K562 (cell line): Measurements from ENCODE around the gene ARL5C. TPM values are rescaled to one million over a fixed set of nuclear protein-coding genes. Genes with fewer than 3 reads are reported as not detected.

Source experiments
- ATAC-seq: fragments of 200-7000 bp; cut with Tn5 transposase; 3 replicates; pipeline ENCODE4 v1.9.1; 2020; ENCODE audit warnings: moderate library complexity
- BruUV-seq: library from RNA; stranded (reverse); fragments of 400-500 nt; replicated peaks from 2 replicates; lab custom pipeline; 2021; lab: Mats Ljungman, UMichigan
- CTCF ChIA-PET: fragments of 300-600 bp; formaldehyde crosslinking; extraction: SDS; loops from one replicate; lab custom pipeline; 2021; ENCODE audit warnings: low intra/inter-chr PET ratio; lab: Yijun Ruan, JAX
- POLR2A ChIA-PET: fragments of 300-600, 350-650 bp; sonication (Branson Sonifier 250); formaldehyde crosslinking; extraction: SDS; loops from one replicate; lab custom pipeline; 2021; ENCODE audit warnings: antibody characterized with exemption, inconsistent platforms; lab: Yijun Ruan, JAX
- DNase-seq, 4 experiments: peaks; one replicate each; pipeline versions ENCODE4 v3.0.0 to v3.0.0-alpha.2; 2011 to 2018; ENCODE audit warnings: low spot score in 3 of 4, mixed read lengths in 3 of 4; ENCODE audit errors: extremely low read depth in 1 of 4
- FAIRE-seq: peaks from 2 replicates; lab custom pipeline; 2011; peaks lifted over from hg19 to GRCh38; lab: Jason Lieb, UNC
- H2AFZ ChIP-seq: 2 replicates; pipeline ENCODE4 v1.6.0; 2011; ENCODE audit warnings: low read depth, low read length, control low read depth, inconsistent platforms
- H3K27ac ChIP-seq: fragments of 200-600 bp; 3 replicates; pipeline ENCODE4 v1.8.0; 2011; ENCODE audit warnings: low read depth, mild to moderate bottlenecking, control low read depth, inconsistent platforms, low read length, moderate library complexity, mixed read lengths; ENCODE audit errors: extremely low read depth
- H3K27me3 ChIP-seq, 2 experiments: fragments of 300-600 bp in 1 of 2; 2 replicates in 1 of 2; 3 replicates in 1 of 2; pipeline versions ENCODE4 v1.6.0 to v1.8.0; 2011; ENCODE audit warnings: inconsistent platforms in 2 of 2, low read length in 2 of 2, mild to moderate bottlenecking in 1 of 2, mixed read lengths in 1 of 2, moderate library complexity in 1 of 2; ENCODE audit not compliant: control insufficient read depth in 2 of 2, insufficient read depth in 2 of 2
- H3K36me3 ChIP-seq: fragments of 300-600 bp; 3 replicates; pipeline ENCODE4 v1.8.0; 2011; ENCODE audit warnings: mild to moderate bottlenecking, low read length, inconsistent platforms; ENCODE audit not compliant: control insufficient read depth, insufficient read depth
- H3K4me1 ChIP-seq, 2 experiments: fragments of 200-600 bp in 1 of 2; replicated peaks in 1 of 2; 2 replicates in 1 of 2; 3 replicates in 1 of 2; pipeline versions ENCODE4 v1.5.1 to v1.8.0; 2011; ENCODE audit warnings: inconsistent platforms in 2 of 2, low read length in 2 of 2, mild to moderate bottlenecking in 1 of 2, mixed read lengths in 1 of 2, moderate library complexity in 1 of 2; ENCODE audit not compliant: control insufficient read depth in 2 of 2, insufficient read depth in 2 of 2
- H3K4me2 ChIP-seq: 2 replicates; pipeline ENCODE4 v1.6.1; 2011; ENCODE audit warnings: low read length, control low read depth, inconsistent platforms, mixed read lengths; ENCODE audit not compliant: insufficient read depth
- H3K4me3 ChIP-seq: fragments of 200-600 bp; sonication (generic), shearing (Covaris generic); 2 replicates; pipeline ENCODE4 v1.5.1; 2016; ENCODE audit warnings: control low read depth, inconsistent platforms
- H3K79me2 ChIP-seq: fragments of 200-600 bp; 3 replicates; pipeline ENCODE4 v1.8.0; 2011; ENCODE audit warnings: low read length, inconsistent platforms; ENCODE audit not compliant: control insufficient read depth, insufficient read depth
- H3K9ac ChIP-seq, 2 experiments: 2 replicates each; pipeline versions ENCODE4 v1.6.0 to v1.6.1; 2011; ENCODE audit warnings: low read depth in 2 of 2, low read length in 2 of 2, control low read depth in 1 of 2, inconsistent platforms in 1 of 2, mild to moderate bottlenecking in 1 of 2, mixed read lengths in 1 of 2; ENCODE audit not compliant: insufficient read depth in 1 of 2
- H3K9me1 ChIP-seq: one replicate; pipeline ENCODE4 v1.6.0; 2011; ENCODE audit warnings: inconsistent platforms, mild to moderate bottlenecking, low read length, moderate library complexity; ENCODE audit not compliant: control insufficient read depth, insufficient read depth
- H3K9me3 ChIP-seq: replicated peaks from 2 replicates; pipeline ENCODE4 v1.5.1; 2011; ENCODE audit warnings: low read depth, low read length, inconsistent platforms; ENCODE audit not compliant: control insufficient read depth, insufficient read depth
- H4K20me1 ChIP-seq: replicated peaks from 2 replicates; pipeline ENCODE4 v1.6.1; 2011; ENCODE audit warnings: low read length, inconsistent platforms, mixed read lengths; ENCODE audit not compliant: control insufficient read depth, insufficient read depth
- C11orf30 ChIP-seq: fragments of 450-650 bp; IDR thresholded peaks from 2 replicates; pipeline ENCODE4 v1.6.1; 2016; ENCODE audit warnings: low read depth, mild to moderate bottlenecking
- CAMTA2 ChIP-seq: fragments of 250-450 bp; sonication (Bioruptor Pico); conservative IDR thresholded peaks from 2 replicates; pipeline ENCODE4 v1.5.1; 2022
- CBFA2T2 ChIP-seq: fragments of 450-650 bp; conservative IDR thresholded peaks from 2 replicates; pipeline ENCODE4 v1.6.1; 2017; ENCODE audit warnings: mild to moderate bottlenecking
- CREBBP ChIP-seq: IDR thresholded peaks from one replicate; pipeline ENCODE4 v1.6.1; 2012; ENCODE audit warnings: low read depth, mild to moderate bottlenecking, control low read depth, inconsistent platforms, low read length
- HMG20A ChIP-seq: fragments of 450-650 bp; formaldehyde crosslinking; conservative IDR thresholded peaks from 2 replicates; pipeline ENCODE4 v1.4.0; 2020; ENCODE audit warnings: mild to moderate bottlenecking, mixed read lengths
- HNRNPUL1 ChIP-seq: fragments of 200-400 bp; formaldehyde crosslinking; IDR thresholded peaks from 2 replicates; pipeline ENCODE4 v1.6.1; 2017; ENCODE audit warnings: low read length
- MEF2A ChIP-seq: IDR thresholded peaks from 2 replicates; pipeline ENCODE4 v1.6.1; 2011; ENCODE audit warnings: low read depth, mild to moderate bottlenecking, low read length, moderate library complexity; ENCODE audit not compliant: control insufficient read depth
- MEF2D ChIP-seq: conservative IDR thresholded peaks from 2 replicates; pipeline ENCODE4 v1.6.1; 2016; ENCODE audit warnings: low read depth, missing genetic modification characterization, missing compliant biosample characterization
- NFE2L1 ChIP-seq: fragments of 450-650 bp; IDR thresholded peaks from 2 replicates; pipeline ENCODE4 v1.6.1; 2016; ENCODE audit warnings: missing genetic modification characterization, low read depth, mild to moderate bottlenecking, missing compliant biosample characterization, moderate library complexity, borderline replicate concordance
- NR2C2 ChIP-seq, 2 experiments: fragments of 200-800 bp in 1 of 2; sonication (Bioruptor generic) in 1 of 2; sonication (generic) in 1 of 2; formaldehyde crosslinking in 1 of 2; IDR thresholded peaks; 2 replicates each; pipeline versions ENCODE4 v1.6.1 to v1.8.0; 2016 to 2022; ENCODE audit warnings: mild to moderate bottlenecking in 1 of 2, missing compliant biosample characterization in 1 of 2, missing genetic modification characterization in 1 of 2, missing genetic modification reagents in 1 of 2
- NR3C1 ChIP-seq: sonication (generic); formaldehyde crosslinking; IDR thresholded peaks from 2 replicates; pipeline ENCODE4 v1.8.1; 2022; ENCODE audit warnings: missing genetic modification reagents
- PML ChIP-seq: IDR thresholded peaks from 2 replicates; pipeline ENCODE4 v1.6.1; 2012; ENCODE audit warnings: low read length, inconsistent platforms
- RCOR1 ChIP-seq, 2 experiments: IDR thresholded peaks; 2 replicates each; pipeline ENCODE4 v1.6.1; 2012; ENCODE audit warnings: low read depth in 2 of 2, low read length in 2 of 2, borderline replicate concordance in 1 of 2, improper control_type of control experiment in 1 of 2
- SAFB ChIP-seq: fragments of 200-400 bp; formaldehyde crosslinking; IDR thresholded peaks from 2 replicates; pipeline ENCODE4 v1.6.1; 2017; ENCODE audit warnings: low read depth, low read length, borderline replicate concordance
- XRCC3 ChIP-seq: fragments of 450-650 bp; IDR thresholded peaks from 2 replicates; pipeline ENCODE4 v1.6.1; 2017; ENCODE audit warnings: mild to moderate bottlenecking, moderate library complexity
- ZNF143 ChIP-seq: sonication (generic); formaldehyde crosslinking; IDR thresholded peaks from 2 replicates; pipeline ENCODE4 v1.9.0; 2022; ENCODE audit warnings: mild to moderate bottlenecking, missing genetic modification reagents
- ZNF316 ChIP-seq: fragments of 450-650 bp; IDR thresholded peaks from 2 replicates; pipeline ENCODE4 v1.6.1; 2016
- ZNF445 ChIP-seq: fragments of 250-450 bp; sonication (Bioruptor Pico); IDR thresholded peaks from 2 replicates; pipeline ENCODE4 v1.4.0; 2020; ENCODE audit warnings: low read depth, mild to moderate bottlenecking, moderate library complexity
- WGBS: fragments of 100-300 bp; shearing (Covaris generic); methylation state at CpG from one replicate; pipeline ENCODE4 v1.1.6; 2016; ENCODE audit warnings: low coverage, mixed read lengths; ENCODE audit not compliant: insufficient coverage; ENCODE audit errors: missing lambda C conversion rate; 5-methylcytosine and 5-hydroxymethylcytosine counted together
- in situ Hi-C: fragments of 300-500 bp; cut with MboI; formaldehyde crosslinking; loops from 4 replicates; pipeline ENCODE4 v1.15.0; 2018; ENCODE audit warnings: inconsistent platforms, mixed read lengths
- intact Hi-C: fragments of 100-400 bp; cut with micrococcal nuclease; formaldehyde crosslinking; loops from 2 replicates; pipeline ENCODE4 v1.14.2; 2022
- polyA plus RNA-seq, 8 experiments: library from polyadenylated mRNA; depleted of rRNA in 4 of 8; stranded (reverse) in 5 of 8; unstranded in 3 of 8; fragments of >200 nt; fragmentation: Nextera tagmentation in 2 of 8; fragmentation: Illumina TruSeq in 1 of 8; extraction: Ambion mirVana in 2 of 8; extraction: Trizol in 1 of 8; gene quantifications; 2 replicates each; pipeline versions ENCODE4 v1.2.1 to v1.2.3, GENCODE V29; 2011 to 2014; ENCODE audit warnings: inconsistent platforms in 1 of 8, missing spikeins in 1 of 8
- total RNA-seq, 7 experiments: library from RNA; depleted of rRNA in 6 of 7; stranded (reverse); fragments of >200 nt in 6 of 7; fragmentation: Illumina TruSeq in 2 of 7; extraction: Trizol in 2 of 7; gene quantifications; 2 replicates each; pipeline versions ENCODE4 v1.2.1 to v1.2.3, GENCODE V29; 2011 to 2021; ENCODE audit warnings: low replicate concordance in 1 of 7
- TF ChIP-seq, protein P1 (sequence below): sonication (generic); formaldehyde crosslinking; IDR thresholded peaks from 2 replicates; pipeline ENCODE4 v1.8.0; 2022; ENCODE audit warnings: mild to moderate bottlenecking, missing genetic modification reagents

The ARL5C gene
- total and polyA plus RNA-seq, 9 of the 15 experiments (the other 6 are each of a cell fraction or from before 2014, with no cell fraction given), result not detected

DNA sequence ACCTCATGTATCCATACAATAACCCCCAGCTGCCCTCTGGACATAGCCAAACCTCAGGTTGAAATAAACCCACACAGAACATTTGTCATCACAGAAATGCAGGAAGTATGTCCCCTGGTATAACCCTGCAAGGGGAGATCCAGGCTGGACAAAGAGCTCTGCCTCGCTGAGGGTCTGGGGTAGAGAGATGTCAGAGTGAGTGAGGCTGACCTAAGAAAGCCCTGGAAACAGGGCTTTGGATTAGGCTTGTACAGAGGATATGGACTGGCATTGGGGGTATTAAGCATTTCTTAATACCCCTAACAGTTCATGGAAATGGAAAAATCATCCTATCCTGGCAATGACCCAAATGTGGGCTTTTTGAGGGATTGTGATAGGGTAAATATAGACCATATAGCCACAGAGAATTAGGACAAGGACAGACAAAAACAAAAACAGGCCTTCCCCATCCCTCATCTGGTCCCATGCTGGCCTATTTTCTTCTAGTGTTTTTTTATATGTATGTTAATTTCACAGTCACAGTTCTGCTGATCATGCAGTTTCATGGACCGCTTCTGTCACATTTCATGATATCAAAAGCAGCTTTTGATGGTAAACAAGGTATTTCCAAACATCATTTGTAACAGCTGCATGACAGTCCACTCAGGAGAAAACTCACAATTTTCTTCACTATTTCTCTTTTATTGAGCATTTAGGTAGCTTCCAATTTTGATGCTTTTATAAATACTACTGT is 40.7 kb downstream of the ARL5C start (continued):
- TF ChIP-seq, protein P1, sequence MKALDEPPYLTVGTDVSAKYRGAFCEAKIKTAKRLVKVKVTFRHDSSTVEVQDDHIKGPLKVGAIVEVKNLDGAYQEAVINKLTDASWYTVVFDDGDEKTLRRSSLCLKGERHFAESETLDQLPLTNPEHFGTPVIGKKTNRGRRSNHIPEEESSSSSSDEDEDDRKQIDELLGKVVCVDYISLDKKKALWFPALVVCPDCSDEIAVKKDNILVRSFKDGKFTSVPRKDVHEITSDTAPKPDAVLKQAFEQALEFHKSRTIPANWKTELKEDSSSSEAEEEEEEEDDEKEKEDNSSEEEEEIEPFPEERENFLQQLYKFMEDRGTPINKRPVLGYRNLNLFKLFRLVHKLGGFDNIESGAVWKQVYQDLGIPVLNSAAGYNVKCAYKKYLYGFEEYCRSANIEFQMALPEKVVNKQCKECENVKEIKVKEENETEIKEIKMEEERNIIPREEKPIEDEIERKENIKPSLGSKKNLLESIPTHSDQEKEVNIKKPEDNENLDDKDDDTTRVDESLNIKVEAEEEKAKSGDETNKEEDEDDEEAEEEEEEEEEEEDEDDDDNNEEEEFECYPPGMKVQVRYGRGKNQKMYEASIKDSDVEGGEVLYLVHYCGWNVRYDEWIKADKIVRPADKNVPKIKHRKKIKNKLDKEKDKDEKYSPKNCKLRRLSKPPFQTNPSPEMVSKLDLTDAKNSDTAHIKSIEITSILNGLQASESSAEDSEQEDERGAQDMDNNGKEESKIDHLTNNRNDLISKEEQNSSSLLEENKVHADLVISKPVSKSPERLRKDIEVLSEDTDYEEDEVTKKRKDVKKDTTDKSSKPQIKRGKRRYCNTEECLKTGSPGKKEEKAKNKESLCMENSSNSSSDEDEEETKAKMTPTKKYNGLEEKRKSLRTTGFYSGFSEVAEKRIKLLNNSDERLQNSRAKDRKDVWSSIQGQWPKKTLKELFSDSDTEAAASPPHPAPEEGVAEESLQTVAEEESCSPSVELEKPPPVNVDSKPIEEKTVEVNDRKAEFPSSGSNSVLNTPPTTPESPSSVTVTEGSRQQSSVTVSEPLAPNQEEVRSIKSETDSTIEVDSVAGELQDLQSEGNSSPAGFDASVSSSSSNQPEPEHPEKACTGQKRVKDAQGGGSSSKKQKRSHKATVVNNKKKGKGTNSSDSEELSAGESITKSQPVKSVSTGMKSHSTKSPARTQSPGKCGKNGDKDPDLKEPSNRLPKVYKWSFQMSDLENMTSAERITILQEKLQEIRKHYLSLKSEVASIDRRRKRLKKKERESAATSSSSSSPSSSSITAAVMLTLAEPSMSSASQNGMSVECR (CRISPR knock-in tag), result no peak
- peak; percentile 86 for TF ChIP-seq C11orf30
- no peak for TF ChIP-seq CAMTA2 (CRISPR knock-in tag)
- no peak for TF ChIP-seq MEF2D (tag)
- TF ChIP-seq, all 486 proteins: peak for 6

DNA sequence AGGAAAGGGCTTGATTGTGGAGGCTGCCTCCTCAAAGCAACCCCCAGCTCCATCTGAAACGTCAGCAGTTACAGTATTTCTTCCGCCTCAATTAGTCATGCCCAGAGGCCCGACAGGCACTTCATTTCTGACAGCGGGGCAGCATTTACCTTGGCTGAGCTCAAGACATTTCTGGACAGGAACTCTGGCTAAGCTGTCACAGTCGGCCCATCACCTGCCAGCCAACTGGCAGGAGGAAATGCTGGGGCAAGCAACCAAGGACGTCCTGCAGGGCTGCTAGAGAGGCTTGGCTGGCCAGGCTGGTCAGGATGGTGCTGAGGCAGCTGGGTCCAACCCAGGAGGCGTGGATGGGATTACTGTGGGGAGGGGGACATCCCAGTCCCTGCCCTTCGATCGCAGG is 42.3 kb downstream of the ARL5C start:
- CTCF ChIA-PET, result no interaction called here
- intact Hi-C loops, result no loop called here
- no peak for TF ChIP-seq HMG20A (CRISPR knock-in tag)
- TF ChIP-seq ZNF445 (CRISPR knock-in tag), result no peak
- TF ChIP-seq NR3C1 (CRISPR knock-in tag), result no peak
- TF ChIP-seq SAFB, result no peak
- no peak for TF ChIP-seq HNRNPUL1
- TF ChIP-seq ZNF316, result no peak
- TF ChIP-seq PML, result no peak
- no peak for TF ChIP-seq XRCC3
- TF ChIP-seq NFE2L1 (tag), result no peak
- no peak for TF ChIP-seq CREBBP
- TF ChIP-seq RCOR1 (IDR thresholded peaks at IDR 0.05; ENCODE audit: borderline replicate concordance in 1 of 2, low read depth in 2 of 2, low read length in 2 of 2), result no peak
- TF ChIP-seq NR2C2 (CRISPR knock-in tag; IDR thresholded peaks at IDR 0.05), result no peak
- no peak for TF ChIP-seq NR2C2 (tag; IDR thresholded peaks at IDR 0.05)
- TF ChIP-seq CBFA2T2, result no peak
- no peak for TF ChIP-seq MEF2A
- TF ChIP-seq ZNF143, result no peak

More for the DNA sequence above, 42.3 kb downstream of the ARL5C start:
- POLR2A ChIA-PET, result interaction anchor here (0.6 kb wide), 3 partner anchors 38 to 380 kb away, joined by 3 read pairs; no protein-coding TSS in a partner anchor
- peak overlapping the region in 1 of 2 experiments; percentile 53; a peak in 2 of 4 replicates for H3K9ac ChIP-seq
- H4K20me1 ChIP-seq, result no peaks in the 10 kb centered on the region; the same call in 1 of the 2 replicates
- H3K9me3 ChIP-seq, result no peaks in the 10 kb centered on the region
- H3K36me3 ChIP-seq, result no peaks in the 10 kb centered on the region
- H3K27ac ChIP-seq, result no peak overlapping the region
- DNase-seq, result no peak
- 10% methylated on average over 9 of the region's 9 CpGs for WGBS
- no peaks in the 10 kb centered on the region for H3K9me1 ChIP-seq
- H3K4me2 ChIP-seq, result no peak overlapping the region
- in situ Hi-C loops, result no loop called here
- H2AFZ ChIP-seq, result no peak overlapping the region
- no peak overlapping the region for H3K4me3 ChIP-seq
- ATAC-seq, result no peak
- BruUV-seq, result no TSS peak
- no peaks in the 10 kb centered on the region for H3K79me2 ChIP-seq
- no peaks in the 10 kb centered on the region for H3K4me1 ChIP-seq
- FAIRE-seq, result no peak
- H3K27me3 ChIP-seq, result peaks cover 27 to 44% of the 10 kb centered on the region in 2 experiments
